HepG2 (cell line): ENCODE measurements around the gene BTN1A1. TPM values are rescaled to one million over a fixed set of nuclear protein-coding genes. Genes with fewer than 3 reads are reported as not detected.

Source experiments
- ARNT ChIP-seq: fragments of 450-650 bp; IDR thresholded peaks from 2 replicates; pipeline ENCODE4 v1.6.1; 2017
- DZIP1 ChIP-seq: sonication (generic); formaldehyde crosslinking; IDR thresholded peaks from 2 replicates; pipeline ENCODE4 v1.5.0; 2020; ENCODE audit warnings: mild to moderate bottlenecking, missing genetic modification reagents
- FOXK1 ChIP-seq: sonication (generic); formaldehyde crosslinking; IDR thresholded peaks from 2 replicates; pipeline ENCODE4 v1.4.0; 2020; ENCODE audit warnings: low read depth, missing genetic modification reagents, borderline replicate concordance
- GATA4 ChIP-seq: sonication (generic); IDR thresholded peaks from 2 replicates; pipeline ENCODE4 v1.6.1; 2016; ENCODE audit warnings: antibody characterized with exemption, low read depth, borderline replicate concordance
- GPN1 ChIP-seq: sonication (generic); formaldehyde crosslinking; IDR thresholded peaks from 2 replicates; pipeline ENCODE4 v1.5.1; 2020; ENCODE audit warnings: missing genetic modification reagents, borderline replicate concordance
- PHF8 ChIP-seq: sonication (generic); formaldehyde crosslinking; IDR thresholded peaks from 2 replicates; pipeline ENCODE4 v1.5.0; 2020; ENCODE audit warnings: missing genetic modification reagents
- REPIN1 ChIP-seq: sonication (generic); formaldehyde crosslinking; IDR thresholded peaks from 2 replicates; pipeline ENCODE4 v1.8.0; 2022; ENCODE audit warnings: missing genetic modification reagents, low read depth, mild to moderate bottlenecking, borderline replicate concordance
- RNF2 ChIP-seq: fragments of 450-650 bp; conservative IDR thresholded peaks from 2 replicates; pipeline ENCODE4 v1.6.1; 2016; ENCODE audit warnings: low read depth
- SRSF9 ChIP-seq: fragments of 200-400 bp; formaldehyde crosslinking; IDR thresholded peaks from 2 replicates; pipeline ENCODE4 v1.6.1; 2018; ENCODE audit warnings: borderline replicate concordance, mild to moderate bottlenecking, low read depth, low read length; ENCODE audit not compliant: insufficient read depth, poor library complexity, severe bottlenecking
- ZFP82 ChIP-seq: sonication (generic); formaldehyde crosslinking; IDR thresholded peaks from 2 replicates; pipeline ENCODE4 v1.5.1; 2020; ENCODE audit warnings: mild to moderate bottlenecking, missing genetic modification reagents, borderline replicate concordance
- ZNF253 ChIP-seq: sonication (generic); formaldehyde crosslinking; IDR thresholded peaks from 2 replicates; pipeline ENCODE4 v1.8.0; 2022; ENCODE audit warnings: mild to moderate bottlenecking, missing genetic modification reagents, borderline replicate concordance
- ZNF629 ChIP-seq: sonication (generic); formaldehyde crosslinking; conservative IDR thresholded peaks from 2 replicates; pipeline ENCODE4 v1.5.0; 2020; ENCODE audit warnings: missing genetic modification reagents
- ZNF777 ChIP-seq: sonication (generic); formaldehyde crosslinking; IDR thresholded peaks from 2 replicates; pipeline ENCODE4 v1.4.0; 2020; ENCODE audit warnings: missing genetic modification reagents
- ZSCAN31 ChIP-seq: sonication (generic); formaldehyde crosslinking; IDR thresholded peaks from 2 replicates; pipeline ENCODE4 v1.5.0; 2020; ENCODE audit warnings: low read depth, mild to moderate bottlenecking, missing genetic modification reagents
- ZXDC ChIP-seq: sonication (generic); formaldehyde crosslinking; IDR thresholded peaks from 2 replicates; pipeline ENCODE4 v1.5.0; 2020; ENCODE audit warnings: mild to moderate bottlenecking, missing genetic modification reagents
- polyA plus RNA-seq, 8 experiments: library from polyadenylated mRNA; depleted of rRNA in 3 of 8; stranded (reverse) in 7 of 8; unstranded in 1 of 8; fragments of >200 nt; fragmentation: Illumina TruSeq in 4 of 8; extraction: Trizol in 4 of 8; gene quantifications; 2 replicates each; pipeline versions ENCODE4 v1.2.1 to v1.2.3, GENCODE V29; 2011 to 2016; ENCODE audit warnings: low read depth in 4 of 8, missing spikeins in 1 of 8, mixed read lengths in 1 of 8; ENCODE audit not compliant: insufficient read depth in 1 of 8
- total RNA-seq, 5 experiments: library from RNA; depleted of rRNA; stranded (reverse); fragments of >200 nt; fragmentation: Illumina TruSeq; extraction: Trizol; gene quantifications; 2 replicates each; pipeline ENCODE4 v1.2.3, GENCODE V29; 2016; ENCODE audit warnings: low read depth in 1 of 5
- TF ChIP-seq, protein P1 (sequence below): sonication (generic); formaldehyde crosslinking; IDR thresholded peaks from 2 replicates; pipeline ENCODE4 v1.4.0; 2020; ENCODE audit warnings: missing genetic modification reagents, mild to moderate bottlenecking, borderline replicate concordance
- TF ChIP-seq, protein P2 (sequence below): sonication (generic); formaldehyde crosslinking; IDR thresholded peaks from 2 replicates; pipeline ENCODE4 v1.9.0; 2022; ENCODE audit warnings: missing genetic modification reagents, mild to moderate bottlenecking, borderline replicate concordance
- TF ChIP-seq, protein P3 (sequence below): sonication (generic); formaldehyde crosslinking; IDR thresholded peaks from 2 replicates; pipeline ENCODE4 v1.9.0; 2021; ENCODE audit warnings: missing genetic modification reagents, mild to moderate bottlenecking, borderline replicate concordance

BTN1A1 gene
- total and polyA plus RNA-seq, 2 of the 13 experiments (the other 11 are each of a cell fraction or from before 2014, with no cell fraction given), result 0.04 TPM; not detected in 1

GRCh38 chr6:26457264-26457805, 42.8 kb upstream of the BTN1A1 start (continued):
- TF ChIP-seq REPIN1 (peak; percentile 7; the same call in 1 of the 2 replicates), DZIP1 (no peak), SRSF9 (no peak), ZFP82 (CRISPR knock-in tag) (0 out of 2 replicates have a peak, but pooled peaks have one; percentile 43), ZNF629 (no peak), FOXK1 (CRISPR knock-in tag) (no peak), GPN1 (CRISPR knock-in tag) (no peak), PHF8 (CRISPR knock-in tag) (peak; percentile 69), ZXDC (no peak), ARNT (no peak), ZNF253 (no peak), RNF2 (no peak), ZNF777 (CRISPR knock-in tag) (no peak), ZSCAN31 (CRISPR knock-in tag) (no peak), GATA4 (no peak)
- TF ChIP-seq, protein P1, sequence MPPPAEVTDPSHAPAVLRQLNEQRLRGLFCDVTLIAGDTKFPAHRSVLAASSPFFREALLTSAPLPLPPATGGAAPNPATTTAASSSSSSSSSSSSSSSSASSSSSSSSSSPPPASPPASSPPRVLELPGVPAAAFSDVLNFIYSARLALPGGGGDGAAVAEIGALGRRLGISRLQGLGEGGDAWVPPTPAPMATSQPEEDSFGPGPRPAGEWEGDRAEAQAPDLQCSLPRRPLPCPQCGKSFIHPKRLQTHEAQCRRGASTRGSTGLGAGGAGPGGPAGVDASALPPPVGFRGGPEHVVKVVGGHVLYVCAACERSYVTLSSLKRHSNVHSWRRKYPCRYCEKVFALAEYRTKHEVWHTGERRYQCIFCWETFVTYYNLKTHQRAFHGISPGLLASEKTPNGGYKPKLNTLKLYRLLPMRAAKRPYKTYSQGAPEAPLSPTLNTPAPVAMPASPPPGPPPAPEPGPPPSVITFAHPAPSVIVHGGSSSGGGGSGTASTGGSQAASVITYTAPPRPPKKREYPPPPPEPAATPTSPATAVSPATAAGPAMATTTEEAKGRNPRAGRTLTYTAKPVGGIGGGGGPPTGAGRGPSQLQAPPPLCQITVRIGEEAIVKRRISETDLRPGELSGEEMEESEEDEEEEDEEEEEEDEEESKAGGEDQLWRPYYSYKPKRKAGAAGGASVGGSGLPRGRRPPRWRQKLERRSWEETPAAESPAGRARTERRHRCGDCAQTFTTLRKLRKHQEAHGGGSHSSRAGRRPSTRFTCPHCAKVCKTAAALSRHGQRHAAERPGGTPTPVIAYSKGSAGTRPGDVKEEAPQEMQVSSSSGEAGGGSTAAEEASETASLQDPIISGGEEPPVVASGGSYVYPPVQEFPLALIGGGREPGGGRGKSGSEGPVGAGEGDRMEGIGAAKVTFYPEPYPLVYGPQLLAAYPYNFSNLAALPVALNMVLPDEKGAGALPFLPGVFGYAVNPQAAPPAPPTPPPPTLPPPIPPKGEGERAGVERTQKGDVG (CRISPR knock-in tag), result peak; percentile 53; the same call in 1 of the 2 replicates
- TF ChIP-seq, protein P2, sequence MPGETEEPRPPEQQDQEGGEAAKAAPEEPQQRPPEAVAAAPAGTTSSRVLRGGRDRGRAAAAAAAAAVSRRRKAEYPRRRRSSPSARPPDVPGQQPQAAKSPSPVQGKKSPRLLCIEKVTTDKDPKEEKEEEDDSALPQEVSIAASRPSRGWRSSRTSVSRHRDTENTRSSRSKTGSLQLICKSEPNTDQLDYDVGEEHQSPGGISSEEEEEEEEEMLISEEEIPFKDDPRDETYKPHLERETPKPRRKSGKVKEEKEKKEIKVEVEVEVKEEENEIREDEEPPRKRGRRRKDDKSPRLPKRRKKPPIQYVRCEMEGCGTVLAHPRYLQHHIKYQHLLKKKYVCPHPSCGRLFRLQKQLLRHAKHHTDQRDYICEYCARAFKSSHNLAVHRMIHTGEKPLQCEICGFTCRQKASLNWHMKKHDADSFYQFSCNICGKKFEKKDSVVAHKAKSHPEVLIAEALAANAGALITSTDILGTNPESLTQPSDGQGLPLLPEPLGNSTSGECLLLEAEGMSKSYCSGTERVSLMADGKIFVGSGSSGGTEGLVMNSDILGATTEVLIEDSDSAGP (CRISPR knock-in tag), result no peak
- TF ChIP-seq, protein P3, sequence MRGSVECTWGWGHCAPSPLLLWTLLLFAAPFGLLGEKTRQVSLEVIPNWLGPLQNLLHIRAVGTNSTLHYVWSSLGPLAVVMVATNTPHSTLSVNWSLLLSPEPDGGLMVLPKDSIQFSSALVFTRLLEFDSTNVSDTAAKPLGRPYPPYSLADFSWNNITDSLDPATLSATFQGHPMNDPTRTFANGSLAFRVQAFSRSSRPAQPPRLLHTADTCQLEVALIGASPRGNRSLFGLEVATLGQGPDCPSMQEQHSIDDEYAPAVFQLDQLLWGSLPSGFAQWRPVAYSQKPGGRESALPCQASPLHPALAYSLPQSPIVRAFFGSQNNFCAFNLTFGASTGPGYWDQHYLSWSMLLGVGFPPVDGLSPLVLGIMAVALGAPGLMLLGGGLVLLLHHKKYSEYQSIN (CRISPR knock-in tag), result no peak
